GM21786 (cell line): ENCODE data around the gene EMILIN1.
"Not testable (repeated sequence)": the region's sequence is repeated elsewhere in the genome, so short reads cannot be mapped to it uniquely, and the experiment has no call there.

Experiments
- ATAC-seq: cut with Tn5 transposase; IDR thresholded peaks from one replicate; pipeline ENCODE4 v1.9.1; 2021; ENCODE audit not compliant: unreplicated experiment

Gene EMILIN1

DNA sequence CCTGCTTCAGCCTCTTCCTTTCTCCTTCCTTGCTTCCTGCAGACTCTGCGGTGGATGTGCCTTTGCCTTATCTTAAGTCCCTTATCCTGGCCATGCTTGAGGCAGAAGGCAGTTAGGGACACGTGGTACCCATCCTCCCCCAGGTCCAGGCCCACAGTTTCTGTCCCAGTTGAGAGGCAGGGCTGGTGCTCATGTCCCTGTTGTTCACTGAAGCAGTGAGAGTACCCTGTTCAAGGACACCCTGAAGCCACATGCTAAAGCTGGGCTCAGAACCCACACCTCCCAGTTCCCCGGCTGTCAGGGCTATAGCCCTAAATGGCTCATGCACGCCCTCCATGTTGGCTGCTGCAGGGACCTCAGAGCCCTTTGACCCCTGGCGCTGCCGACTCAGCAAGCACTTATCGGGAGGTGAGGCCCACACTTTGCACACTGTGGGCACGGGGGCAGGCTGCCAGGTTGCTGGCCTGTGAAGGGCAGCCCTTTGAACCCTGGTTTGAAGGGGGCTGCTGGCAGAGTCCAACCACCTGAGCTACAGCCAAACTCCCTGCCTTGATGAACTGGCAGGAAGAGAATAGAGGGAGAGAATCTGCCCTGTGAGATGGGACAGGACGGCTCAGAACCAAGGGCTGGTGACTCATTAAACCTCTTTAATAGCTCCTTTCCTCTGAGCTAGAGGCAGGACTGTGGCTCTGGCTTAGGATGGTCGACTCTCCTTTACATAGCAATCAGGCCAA lies 14.4 kb downstream of the EMILIN1 start:
- no peak for ATAC-seq

- no peak for ATAC-seq
Observed at GRCh38 chr2:27093430-27094352, 15.3 kb downstream of the EMILIN1 start.

DNA sequence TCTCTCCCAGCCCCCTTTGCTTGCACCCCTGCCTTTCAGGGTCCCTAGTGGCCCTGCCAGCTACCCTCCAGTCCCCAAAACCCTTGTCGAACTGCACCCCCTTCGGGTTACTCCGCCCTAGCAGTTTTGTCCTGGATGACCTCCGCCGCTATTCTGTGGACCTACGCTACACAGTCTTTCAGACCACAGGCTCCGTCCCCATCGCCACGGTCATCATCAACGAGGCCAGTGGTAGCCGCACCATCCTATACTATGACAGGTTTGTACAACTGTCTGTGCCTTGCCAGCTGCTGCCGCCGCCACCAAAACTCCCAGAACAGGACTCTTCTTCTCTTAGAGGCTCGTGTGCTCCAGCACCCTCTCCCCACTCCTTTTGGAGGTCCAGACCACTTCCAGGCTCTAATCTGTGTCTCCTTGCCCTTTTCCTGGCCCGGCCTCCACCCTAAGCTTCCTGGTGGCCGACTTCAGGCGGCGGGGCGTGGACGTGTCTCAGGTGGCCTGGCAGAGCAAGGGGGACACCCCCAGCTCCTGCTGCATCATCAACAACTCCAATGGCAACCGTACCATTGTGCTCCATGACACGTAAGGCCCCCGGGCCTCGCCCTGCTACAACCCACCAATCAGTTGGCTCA lies 16.1 kb downstream of the EMILIN1 start:
- ATAC-seq: no peak

GRCh38 chr2:27095427-27095744 lies 17.0 kb downstream of the EMILIN1 start:
- no peak for ATAC-seq

- ATAC-seq: no peak
Observed at GRCh38 chr2:27095745-27096651, 17.6 kb downstream of the EMILIN1 start.

GRCh38 chr2:27096748-27097297 lies 18.4 kb downstream of the EMILIN1 start:
- no peak for ATAC-seq

GRCh38 chr2:27097341-27097740 lies 18.9 kb downstream of the EMILIN1 start:
- no peak for ATAC-seq

DNA sequence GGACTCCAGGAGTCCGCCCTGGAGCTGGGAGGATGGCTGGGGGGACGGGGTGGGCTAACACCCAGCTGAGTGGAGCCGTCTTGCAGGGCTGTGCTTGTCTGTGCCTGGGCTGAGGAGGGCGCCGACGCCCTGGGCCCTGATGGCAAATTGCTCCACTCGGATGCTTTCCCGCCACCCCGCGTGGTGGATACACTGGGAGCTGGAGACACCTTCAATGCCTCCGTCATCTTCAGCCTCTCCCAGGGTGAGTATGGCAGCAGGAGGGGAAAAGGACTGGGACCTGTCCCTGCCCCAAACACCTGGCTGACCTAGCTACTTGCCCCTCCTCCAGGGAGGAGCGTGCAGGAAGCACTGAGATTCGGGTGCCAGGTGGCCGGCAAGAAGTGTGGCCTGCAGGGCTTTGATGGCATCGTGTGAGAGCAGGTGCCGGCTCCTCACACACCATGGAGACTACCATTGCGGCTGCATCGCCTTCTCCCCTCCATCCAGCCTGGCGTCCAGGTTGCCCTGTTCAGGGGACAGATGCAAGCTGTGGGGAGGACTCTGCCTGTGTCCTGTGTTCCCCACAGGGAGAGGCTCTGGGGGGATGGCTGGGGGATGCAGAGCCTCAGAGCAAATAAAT lies 21.0 kb downstream of the EMILIN1 start:
- ATAC-seq: no peak

- no peak for ATAC-seq
Observed at GRCh38 chr2:27100036-27100435, 21.6 kb downstream of the EMILIN1 start.

DNA sequence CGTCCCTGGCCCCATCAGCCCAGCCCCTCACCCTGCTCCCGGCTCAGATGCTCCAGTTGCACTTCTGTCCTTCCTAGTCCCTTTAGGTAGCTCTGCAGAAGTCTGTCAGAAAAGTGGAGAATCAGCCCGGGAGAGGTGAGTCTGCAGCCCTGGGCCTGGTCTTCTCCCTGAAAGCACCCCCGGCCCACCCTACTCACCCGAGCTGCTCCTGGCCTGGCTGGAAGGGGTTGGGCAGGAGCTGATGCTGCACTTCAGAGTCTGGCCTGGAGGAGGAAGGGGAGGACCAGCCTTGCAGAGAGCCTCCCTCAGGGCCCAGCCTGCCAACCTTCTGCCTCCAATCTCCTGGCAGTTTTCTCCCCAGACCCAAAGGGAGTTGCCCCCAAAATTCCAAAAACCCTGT lies 23.9 kb downstream of the EMILIN1 start:
- no peak for ATAC-seq

GRCh38 chr2:27105981-27106380 lies 27.6 kb downstream of the EMILIN1 start:
- no peak for ATAC-seq

DNA sequence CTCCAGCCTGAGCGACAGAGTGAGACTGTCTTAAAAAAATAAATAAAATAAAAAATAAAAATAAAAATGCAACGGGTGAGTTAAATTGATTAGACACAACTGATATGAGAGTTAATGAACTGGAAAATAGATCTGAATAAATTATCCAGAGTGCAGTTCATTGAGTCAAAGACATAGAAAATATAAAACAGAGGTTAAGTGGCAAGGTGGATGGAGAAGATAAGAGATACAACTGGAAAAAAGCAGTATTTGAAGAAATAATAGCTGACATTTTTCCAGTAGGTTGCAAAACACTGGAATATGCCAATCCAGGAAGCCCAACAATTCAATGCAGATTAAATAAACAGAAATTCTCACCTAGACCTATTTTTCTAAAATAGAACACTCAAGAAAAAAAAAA lies 29.8 kb downstream of the EMILIN1 start:
- no peak for ATAC-seq

DNA sequence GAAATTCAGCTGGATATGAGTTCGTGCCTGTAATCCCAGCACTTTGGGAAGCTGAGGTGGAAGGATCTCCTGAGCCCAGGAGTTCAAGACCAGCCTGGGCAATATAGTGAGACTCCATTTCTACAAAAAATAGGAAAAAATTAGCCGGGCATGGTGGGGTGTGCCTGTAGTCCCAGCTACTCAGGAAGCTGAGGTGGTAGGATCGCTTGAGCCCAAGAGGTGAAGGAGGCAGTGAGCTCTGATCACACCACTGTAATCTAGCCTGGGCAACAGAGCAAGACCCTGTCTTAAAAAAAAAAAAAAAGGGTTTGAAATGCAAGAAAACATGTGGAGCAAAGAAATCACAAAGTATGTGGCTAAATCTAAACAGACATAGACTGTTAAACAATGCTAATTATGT lies 30.7 kb downstream of the EMILIN1 start:
- no peak for ATAC-seq

GRCh38 chr2:27110603-27111352 lies 32.4 kb downstream of the EMILIN1 start:
- not testable (repeated sequence) for ATAC-seq

GRCh38 chr2:27111392-27112078 lies 33.1 kb downstream of the EMILIN1 start:
- ATAC-seq: not testable (repeated sequence)

DNA sequence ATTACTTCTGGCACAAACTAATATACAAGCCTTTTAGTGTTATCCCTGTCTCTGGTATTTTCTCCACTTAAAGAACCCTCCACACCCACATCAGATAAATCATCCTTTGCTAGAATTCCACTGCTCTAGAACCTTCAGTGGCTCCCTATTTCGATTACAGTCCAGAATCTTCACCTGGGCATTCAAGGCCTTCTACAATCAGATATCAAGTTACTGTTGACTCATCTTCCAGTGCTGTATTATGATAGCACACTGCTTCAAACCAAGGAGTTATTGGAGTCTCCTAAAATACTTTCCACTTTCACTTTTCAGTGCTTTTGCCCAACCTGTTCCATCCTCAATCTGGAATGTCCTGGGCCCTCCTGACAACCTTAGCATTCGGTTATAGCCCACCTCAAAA lies 37.1 kb downstream of the EMILIN1 start:
- ATAC-seq: no peak

- no peak for ATAC-seq
Observed at GRCh38 chr2:27117995-27118524, 39.6 kb downstream of the EMILIN1 start.

DNA sequence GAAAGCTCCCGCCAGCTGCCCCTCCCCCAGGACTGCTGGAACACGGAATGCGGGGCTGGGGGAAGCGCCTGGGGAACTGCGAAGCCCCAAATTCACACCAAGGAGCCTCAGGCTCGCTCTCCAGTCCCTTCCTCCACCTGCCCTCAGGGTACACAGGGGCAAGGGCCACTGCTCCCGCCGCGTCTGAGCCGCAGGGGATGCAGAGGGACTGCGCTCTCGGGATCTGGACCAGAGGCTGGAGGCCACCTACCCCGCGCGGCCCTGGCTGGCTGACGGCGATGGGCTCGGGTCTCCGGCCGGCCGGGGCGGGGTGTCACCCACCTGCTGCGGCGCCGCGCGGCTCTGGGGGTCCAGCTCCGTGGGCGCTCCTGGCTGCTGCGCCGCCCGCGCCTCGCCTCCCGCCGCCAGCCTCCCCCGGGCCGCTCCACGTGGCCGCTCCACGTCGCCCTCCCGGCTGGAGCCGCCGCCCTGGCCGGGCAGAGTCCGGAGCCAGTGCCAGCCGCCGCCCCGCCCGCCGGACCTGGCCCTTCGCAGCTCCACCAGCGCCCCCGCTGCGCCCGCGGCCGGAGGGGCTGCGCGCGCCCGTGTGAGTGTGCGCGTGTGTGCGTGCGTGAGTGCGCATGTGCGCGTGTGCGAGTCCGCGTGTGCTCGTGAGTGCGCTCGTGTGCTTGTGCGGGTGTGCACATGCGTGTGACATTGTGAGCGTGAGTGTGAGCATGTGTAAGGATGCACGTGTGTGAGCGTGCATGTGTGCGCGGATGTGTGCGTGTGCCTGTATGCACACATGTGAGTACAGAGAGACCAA lies 40.3 kb downstream of the EMILIN1 start, which contains the start of gene CGREF1:
Gene CGREF1, minus strand, starts transcription at position 604 of the 805 bp plus-strand sequence. CDS start 14,762 bp downstream, outside the sequence.
- ATAC-seq: no peak
